PC-3 (cell line): Measurements from ENCODE around the gene CRB1. TPM values are rescaled to one million over a fixed set of nuclear protein-coding genes. Genes with fewer than 3 reads are reported as not detected.

Source experiments
- ATAC-seq: fragments of 200-7000 bp; cut with Tn5 transposase; 2 replicates; pipeline ENCODE4 v1.9.1; 2020; ENCODE audit warnings: mild to moderate bottlenecking, moderate library complexity
- BruUV-seq: library from RNA; stranded (reverse); fragments of 400-500 nt; replicated peaks from 2 replicates; lab custom pipeline; 2021; lab: Mats Ljungman, UMichigan
- CTCF ChIA-PET: fragments of 300-600 bp; sonication (Branson Sonifier 250); formaldehyde crosslinking; loops from one replicate; lab custom pipeline; 2022; ENCODE audit warnings: antibody characterized with exemption; lab: Charles Lee
- POLR2A ChIA-PET: fragments of 300-600 bp; sonication (Branson Sonifier 250); formaldehyde crosslinking; loops from one replicate; lab custom pipeline; 2022; ENCODE audit warnings: antibody characterized with exemption; ENCODE audit not compliant: unreplicated experiment; lab: Charles Lee
- DNase-seq: peaks from one replicate; pipeline ENCODE4 v3.0.0-alpha.2; 2015
- H2AFZ ChIP-seq: fragments of 300-600 bp; sonication (generic); 2 replicates; pipeline ENCODE4 v1.6.0; 2016; ENCODE audit warnings: antibody characterized with exemption, low read length
- H3F3A ChIP-seq: fragments of 300-600 bp; sonication (generic); one replicate; pipeline ENCODE4 v1.6.0; 2017; ENCODE audit warnings: antibody characterized with exemption, low read length, control low read depth, mild to moderate bottlenecking; ENCODE audit not compliant: unreplicated experiment
- H3K27ac ChIP-seq: fragments of 300-600 bp; sonication (generic); 2 replicates; pipeline ENCODE4 v1.5.1; 2016; ENCODE audit warnings: mild to moderate bottlenecking, low read length
- H3K27me3 ChIP-seq: fragments of 300-600 bp; sonication (generic); 2 replicates; pipeline ENCODE4 v1.6.1; 2016; ENCODE audit warnings: low read length, mixed read lengths
- H3K36me3 ChIP-seq: fragments of 300-600 bp; sonication (generic); 2 replicates; pipeline ENCODE4 v1.6.1; 2016; ENCODE audit warnings: low read depth, mixed run types, low read length, mixed read lengths
- H3K4me1 ChIP-seq: fragments of 300-600 bp; sonication (generic); 2 replicates; pipeline ENCODE4 v1.5.1; 2016; ENCODE audit warnings: low read length; ENCODE audit not compliant: insufficient read depth
- H3K4me2 ChIP-seq: fragments of 300-600 bp; sonication (generic); 2 replicates; pipeline ENCODE4 v1.6.0; 2016; ENCODE audit warnings: low read length
- H3K4me3 ChIP-seq: fragments of 300-600 bp; sonication (generic); 2 replicates; pipeline ENCODE4 v1.5.1; 2016; ENCODE audit warnings: mild to moderate bottlenecking, low read length, mixed read lengths
- H3K79me2 ChIP-seq: fragments of 300-600 bp; sonication (generic); 2 replicates; pipeline ENCODE4 v1.6.1; 2017; ENCODE audit warnings: low read length, mixed read lengths
- H3K9ac ChIP-seq: fragments of 300-600 bp; sonication (generic); 2 replicates; pipeline ENCODE4 v1.6.0; 2016; ENCODE audit warnings: mild to moderate bottlenecking, low read length
- H3K9me2 ChIP-seq: fragments of 300-600 bp; sonication (generic); replicated peaks from 2 replicates; pipeline ENCODE4 v1.6.1; 2016; ENCODE audit warnings: mixed run types, low read length, mixed read lengths
- H3K9me3 ChIP-seq: fragments of 300-600 bp; sonication (generic); 2 replicates; pipeline ENCODE4 v1.6.1; 2016; ENCODE audit warnings: low read length, mixed read lengths
- H4K20me1 ChIP-seq: fragments of 300-600 bp; sonication (generic); 2 replicates; pipeline ENCODE4 v1.6.1; 2016; ENCODE audit warnings: low read length, mixed read lengths
- CTCF ChIP-seq: fragments of 300-600 bp; sonication (generic); conservative IDR thresholded peaks from 2 replicates; pipeline ENCODE4 v1.5.1; 2017; ENCODE audit warnings: antibody characterized with exemption, low read depth, mild to moderate bottlenecking, low read length
- EZH2 ChIP-seq: fragments of 300-600 bp; sonication (generic); IDR thresholded peaks from one replicate; pipeline ENCODE4 v1.6.1; 2017; ENCODE audit warnings: antibody characterized with exemption, mild to moderate bottlenecking, low read length; ENCODE audit not compliant: unreplicated experiment
- EZH2phosphoT487 ChIP-seq: fragments of 300-600 bp; sonication (generic); IDR thresholded peaks from 2 replicates; pipeline ENCODE4 v1.6.1; 2018; ENCODE audit warnings: mild to moderate bottlenecking, antibody characterized with exemption, low read length, borderline replicate concordance
- intact Hi-C: fragments of 100-400 bp; cut with micrococcal nuclease; formaldehyde crosslinking; loops from 2 replicates; pipeline ENCODE4 v1.9.0; 2023
- total RNA-seq: library from RNA; depleted of rRNA; stranded (reverse); fragments of >200 nt; gene quantifications from 2 replicates; pipeline ENCODE4 v1.2.3, GENCODE V29; 2014

The CRB1 gene
- total RNA-seq, 1 experiment from 2014 or later, result 0.07 TPM

DNA sequence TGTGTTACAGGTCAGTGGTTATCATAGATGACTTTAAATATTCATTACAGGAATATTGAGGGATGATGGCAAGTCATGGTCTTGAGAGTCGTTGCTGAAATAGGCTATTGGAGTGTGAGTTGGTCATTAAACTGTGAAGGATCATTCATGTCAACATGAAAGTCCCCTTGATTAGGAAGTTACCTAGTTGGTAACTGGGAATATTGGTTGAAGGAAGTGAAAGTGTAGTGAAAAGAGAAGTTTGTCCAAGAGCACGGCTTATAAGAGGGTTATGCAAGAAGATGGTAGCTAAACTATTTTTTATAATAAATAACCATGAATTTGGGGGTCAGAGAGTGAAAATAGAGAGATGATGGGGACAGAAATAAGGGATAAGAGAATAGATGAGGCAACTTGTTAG, 16.9 kb downstream of the CRB1 start:
- BruUV-seq, result no TSS peak
- H3F3A ChIP-seq, result no peaks in the 10 kb centered on the region
- no peaks in the 10 kb centered on the region for H3K36me3 ChIP-seq
- CTCF ChIA-PET, result no interaction called here
- H3K27me3 ChIP-seq, result no peaks in the 10 kb centered on the region
- no peak for DNase-seq
- POLR2A ChIA-PET, result no interaction called here
- intact Hi-C loops, result no loop called here
- no peak overlapping the region for H2AFZ ChIP-seq
- no peak for TF ChIP-seq EZH2
- no peak for TF ChIP-seq EZH2phosphoT487
- TF ChIP-seq CTCF, result no peak
- H3K27ac ChIP-seq, result peak overlapping the region; percentile 32
- H3K9ac ChIP-seq, result no peak overlapping the region
- ATAC-seq, result no peak
- peak overlapping the region; percentile 24; the same call in 1 of the 2 replicates for H3K4me2 ChIP-seq
- H3K4me3 ChIP-seq, result no peak overlapping the region
- no peaks in the 10 kb centered on the region for H4K20me1 ChIP-seq
- peaks cover 22% of the 10 kb centered on the region for H3K4me1 ChIP-seq
- H3K9me3 ChIP-seq, result no peaks in the 10 kb centered on the region
- H3K9me2 ChIP-seq, result no peaks in the 10 kb centered on the region
- no peaks in the 10 kb centered on the region for H3K79me2 ChIP-seq

- Histone ChIP-seq H3K4me1 (peaks cover 22% of the 10 kb centered on the region), H2AFZ (0 out of 2 replicates have a peak overlapping the region, but pooled peaks have one; percentile 36), H4K20me1 (no peaks in the 10 kb centered on the region), H3K79me2 (no peaks in the 10 kb centered on the region), H3K27ac (peak overlapping the region; percentile 45), H3K9ac (no peak overlapping the region), H3K4me2 (peak overlapping the region; percentile 46), H3K27me3 (no peaks in the 10 kb centered on the region), H3K4me3 (no peak overlapping the region), H3K9me2 (no peaks in the 10 kb centered on the region), H3F3A (no peaks in the 10 kb centered on the region), H3K9me3 (no peaks in the 10 kb centered on the region), H3K36me3 (no peaks in the 10 kb centered on the region)
- POLR2A ChIA-PET, result no interaction called here
- BruUV-seq, result no TSS peak
- ATAC-seq (peak; percentile 98), DNase-seq (peak; percentile 83)
- TF ChIP-seq EZH2, result no peak
- TF ChIP-seq CTCF, result no peak
- TF ChIP-seq EZH2phosphoT487, result no peak
- CTCF ChIA-PET, result no interaction called here
- intact Hi-C loops, result no loop called here
Measured at GRCh38 chr1:197285526-197286205, 17.6 kb downstream of the CRB1 start.

DNA sequence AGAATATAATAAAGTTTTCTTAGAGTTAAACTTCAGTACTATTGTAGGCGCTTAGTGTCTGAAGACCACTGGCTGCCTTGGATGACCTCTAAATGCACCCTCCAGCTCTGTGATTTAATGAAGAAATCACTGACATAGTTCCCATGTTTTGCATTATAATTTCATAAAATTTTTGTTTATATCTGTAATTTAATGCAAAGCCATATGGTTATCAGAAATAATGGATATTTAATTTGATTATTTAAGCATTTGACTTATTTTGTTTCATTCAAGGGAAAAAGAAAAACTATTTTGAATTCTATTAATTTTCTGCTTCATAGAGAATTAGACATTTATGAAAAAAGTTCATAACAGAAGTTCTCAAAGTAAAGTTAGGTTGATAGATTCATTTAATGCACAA, 18.6 kb downstream of the CRB1 start:
- H3K9me3 ChIP-seq, result no peaks in the 10 kb centered on the region
- POLR2A ChIA-PET, result no interaction called here
- H3K27me3 ChIP-seq, result no peaks in the 10 kb centered on the region
- H3K4me2 ChIP-seq, result no peak overlapping the region
- no peak overlapping the region for H3K27ac ChIP-seq
- H3K36me3 ChIP-seq, result no peaks in the 10 kb centered on the region
- H2AFZ ChIP-seq, result no peak overlapping the region
- no peaks in the 10 kb centered on the region for H4K20me1 ChIP-seq
- no peak overlapping the region for H3K4me3 ChIP-seq
- no TSS peak for BruUV-seq
- no peak overlapping the region for H3K9ac ChIP-seq
- ATAC-seq, result no peak
- CTCF ChIA-PET, result no interaction called here
- no peak for DNase-seq
- no peaks in the 10 kb centered on the region for H3K79me2 ChIP-seq
- no peak for TF ChIP-seq EZH2phosphoT487
- no peak for TF ChIP-seq CTCF
- TF ChIP-seq EZH2, result no peak
- intact Hi-C loops, result no loop called here
- peaks cover 22% of the 10 kb centered on the region for H3K4me1 ChIP-seq
- H3K9me2 ChIP-seq, result no peaks in the 10 kb centered on the region
- H3F3A ChIP-seq, result no peaks in the 10 kb centered on the region
